Measurements from ENCODE around the gene CFAP74. TPM values are rescaled to one million over a fixed set of nuclear protein-coding genes. Genes with fewer than 3 reads are reported as not detected.

Gene CFAP74
- total and polyA plus RNA-seq, 9 of the 15 experiments (the other 6 are each of a cell fraction or from before 2014, with no cell fraction given): 0.03 to 0.15 (median 0.05) TPM; not detected in 6

Other genes starting within 250 kb of the CFAP74 start
Only the 7 nearest of the 8 such genes appear.
- gene GNB1, start 112.7 kb downstream of the CFAP74 start, total RNA-seq (2014; rRNA removed): 46.9 and 60.9 TPM in 2 replicates
- 113 and 114 TPM in 2 replicates for gene GNB1, start 112.7 kb downstream of the CFAP74 start, total RNA-seq (2014; rRNA removed; fragmentation: Illumina TruSeq; extraction: Trizol)
- 106 and 111 TPM in 2 replicates for gene GNB1, start 112.7 kb downstream of the CFAP74 start, total RNA-seq (2015; rRNA removed; fragmentation: Illumina TruSeq; extraction: Trizol)
- gene GNB1, start 112.7 kb downstream of the CFAP74 start, total RNA-seq (2021): 289 and 309 TPM in 2 replicates
- gene GNB1, start 112.7 kb downstream of the CFAP74 start, polyA plus RNA-seq (2011; rRNA removed): 240 and 308 TPM in 2 replicates
- 293 and 388 TPM in 2 replicates for gene GNB1, start 112.7 kb downstream of the CFAP74 start, polyA plus RNA-seq (2014; fragmentation: Illumina TruSeq; extraction: Trizol)
- 10 to 100 TPM; 34.3 to 45.1 TPM for gene GNB1, start 112.7 kb downstream of the CFAP74 start, polyA plus RNA-seq (2014; fragmentation: Nextera tagmentation; extraction: Ambion mirVana)
- 147 and 159 TPM in 2 replicates for gene GNB1, start 112.7 kb downstream of the CFAP74 start, polyA plus RNA-seq (2014; rRNA removed)
- gene CALML6, start 88.5 kb downstream of the CFAP74 start, total RNA-seq (2014; rRNA removed): not detected in 2 replicates
- gene CALML6, start 88.5 kb downstream of the CFAP74 start, total RNA-seq (2014; rRNA removed; fragmentation: Illumina TruSeq; extraction: Trizol): not detected in 2 replicates
- not detected in 2 replicates for gene CALML6, start 88.5 kb downstream of the CFAP74 start, total RNA-seq (2015; rRNA removed; fragmentation: Illumina TruSeq; extraction: Trizol)
- gene CALML6, start 88.5 kb downstream of the CFAP74 start, total RNA-seq (2021): not detected in 2 replicates
- 0.14 TPM in 1 of 2 replicates, not detected in the other for gene CALML6, start 88.5 kb downstream of the CFAP74 start, polyA plus RNA-seq (2011; rRNA removed)
- not detected in 2 replicates for gene CALML6, start 88.5 kb downstream of the CFAP74 start, polyA plus RNA-seq (2014; fragmentation: Illumina TruSeq; extraction: Trizol)
- not detected for gene CALML6, start 88.5 kb downstream of the CFAP74 start, polyA plus RNA-seq (2014; fragmentation: Nextera tagmentation; extraction: Ambion mirVana)
- gene CALML6, start 88.5 kb downstream of the CFAP74 start, polyA plus RNA-seq (2014; rRNA removed): 0.16 TPM in 1 of 2 replicates, not detected in the other
- gene TMEM52, start 84.5 kb downstream of the CFAP74 start, total RNA-seq (2014; rRNA removed): 19.2 and 24.9 TPM in 2 replicates
- 1.9 and 4.3 TPM in 2 replicates for gene TMEM52, start 84.5 kb downstream of the CFAP74 start, total RNA-seq (2014; rRNA removed; fragmentation: Illumina TruSeq; extraction: Trizol)
- gene TMEM52, start 84.5 kb downstream of the CFAP74 start, total RNA-seq (2015; rRNA removed; fragmentation: Illumina TruSeq; extraction: Trizol): 6.8 and 7.9 TPM in 2 replicates
- gene TMEM52, start 84.5 kb downstream of the CFAP74 start, total RNA-seq (2021): 21.5 and 22.5 TPM in 2 replicates
- gene TMEM52, start 84.5 kb downstream of the CFAP74 start, polyA plus RNA-seq (2011; rRNA removed): 6.8 and 10.6 TPM in 2 replicates
- gene TMEM52, start 84.5 kb downstream of the CFAP74 start, polyA plus RNA-seq (2014; fragmentation: Illumina TruSeq; extraction: Trizol): 14.1 and 18.1 TPM in 2 replicates
- gene TMEM52, start 84.5 kb downstream of the CFAP74 start, polyA plus RNA-seq (2014; fragmentation: Nextera tagmentation; extraction: Ambion mirVana): 1 to 10 TPM in 1 of 2 experiments, under 1 TPM in 1; 0.37 to 1.4 TPM
- 15.3 and 17.2 TPM in 2 replicates for gene TMEM52, start 84.5 kb downstream of the CFAP74 start, polyA plus RNA-seq (2014; rRNA removed)
- gene GABRD, start 15.6 kb upstream of the CFAP74 start, total RNA-seq (2014; rRNA removed): not detected in 2 replicates
- 0.07 TPM in 1 of 2 replicates, not detected in the other for gene GABRD, start 15.6 kb upstream of the CFAP74 start, total RNA-seq (2014; rRNA removed; fragmentation: Illumina TruSeq; extraction: Trizol)
- gene GABRD, start 15.6 kb upstream of the CFAP74 start, total RNA-seq (2015; rRNA removed; fragmentation: Illumina TruSeq; extraction: Trizol): not detected in 2 replicates
- not detected in 2 replicates for gene GABRD, start 15.6 kb upstream of the CFAP74 start, total RNA-seq (2021)
- not detected in 2 replicates for gene GABRD, start 15.6 kb upstream of the CFAP74 start, polyA plus RNA-seq (2011; rRNA removed)
- gene GABRD, start 15.6 kb upstream of the CFAP74 start, polyA plus RNA-seq (2014; fragmentation: Illumina TruSeq; extraction: Trizol): not detected in 2 replicates
- not detected for gene GABRD, start 15.6 kb upstream of the CFAP74 start, polyA plus RNA-seq (2014; fragmentation: Nextera tagmentation; extraction: Ambion mirVana)
- gene GABRD, start 15.6 kb upstream of the CFAP74 start, polyA plus RNA-seq (2014; rRNA removed): not detected in 2 replicates
- 1.6 and 2.3 TPM in 2 replicates for gene PRKCZ, start 46.6 kb upstream of the CFAP74 start, total RNA-seq (2014; rRNA removed)
- gene PRKCZ, start 46.6 kb upstream of the CFAP74 start, total RNA-seq (2014; rRNA removed; fragmentation: Illumina TruSeq; extraction: Trizol): 0.45 and 0.84 TPM in 2 replicates
- 0.69 and 0.83 TPM in 2 replicates for gene PRKCZ, start 46.6 kb upstream of the CFAP74 start, total RNA-seq (2015; rRNA removed; fragmentation: Illumina TruSeq; extraction: Trizol)
- 3.1 and 3.5 TPM in 2 replicates for gene PRKCZ, start 46.6 kb upstream of the CFAP74 start, total RNA-seq (2021)
- 1.7 and 1.9 TPM in 2 replicates for gene PRKCZ, start 46.6 kb upstream of the CFAP74 start, polyA plus RNA-seq (2011; rRNA removed)
- 1.3 TPM in 2 replicates for gene PRKCZ, start 46.6 kb upstream of the CFAP74 start, polyA plus RNA-seq (2014; fragmentation: Illumina TruSeq; extraction: Trizol)
- under 1 TPM; 0.07 to 0.25 TPM for gene PRKCZ, start 46.6 kb upstream of the CFAP74 start, polyA plus RNA-seq (2014; fragmentation: Nextera tagmentation; extraction: Ambion mirVana)
- gene PRKCZ, start 46.6 kb upstream of the CFAP74 start, polyA plus RNA-seq (2014; rRNA removed): 2.3 and 2.9 TPM in 2 replicates
- gene FAAP20, start 191.0 kb upstream of the CFAP74 start, total RNA-seq (2014; rRNA removed): 74.4 and 79.5 TPM in 2 replicates
- 4.5 and 5.2 TPM in 2 replicates for gene FAAP20, start 191.0 kb upstream of the CFAP74 start, total RNA-seq (2014; rRNA removed; fragmentation: Illumina TruSeq; extraction: Trizol)
- gene FAAP20, start 191.0 kb upstream of the CFAP74 start, total RNA-seq (2015; rRNA removed; fragmentation: Illumina TruSeq; extraction: Trizol): 13.7 and 15.9 TPM in 2 replicates
- gene FAAP20, start 191.0 kb upstream of the CFAP74 start, total RNA-seq (2021): 142 TPM in 2 replicates
- 9.9 and 13.5 TPM in 2 replicates for gene FAAP20, start 191.0 kb upstream of the CFAP74 start, polyA plus RNA-seq (2011; rRNA removed)
- 8.4 and 22.6 TPM in 2 replicates for gene FAAP20, start 191.0 kb upstream of the CFAP74 start, polyA plus RNA-seq (2014; fragmentation: Illumina TruSeq; extraction: Trizol)
- gene FAAP20, start 191.0 kb upstream of the CFAP74 start, polyA plus RNA-seq (2014; fragmentation: Nextera tagmentation; extraction: Ambion mirVana): 1 to 10 TPM in 1 of 2 experiments, under 1 TPM in 1; 0.58 to 1.0 TPM
- 143 and 153 TPM in 2 replicates for gene FAAP20, start 191.0 kb upstream of the CFAP74 start, polyA plus RNA-seq (2014; rRNA removed)
- gene SKI, start 224.5 kb upstream of the CFAP74 start, total RNA-seq (2014; rRNA removed): 10.8 and 16.6 TPM in 2 replicates
- 2.8 and 3.2 TPM in 2 replicates for gene SKI, start 224.5 kb upstream of the CFAP74 start, total RNA-seq (2014; rRNA removed; fragmentation: Illumina TruSeq; extraction: Trizol)
- 4.6 and 5.6 TPM in 2 replicates for gene SKI, start 224.5 kb upstream of the CFAP74 start, total RNA-seq (2015; rRNA removed; fragmentation: Illumina TruSeq; extraction: Trizol)
- 55.4 and 60.5 TPM in 2 replicates for gene SKI, start 224.5 kb upstream of the CFAP74 start, total RNA-seq (2021)
- gene SKI, start 224.5 kb upstream of the CFAP74 start, polyA plus RNA-seq (2011; rRNA removed): 3.1 and 4.6 TPM in 2 replicates
- gene SKI, start 224.5 kb upstream of the CFAP74 start, polyA plus RNA-seq (2014; fragmentation: Illumina TruSeq; extraction: Trizol): 15.8 and 21.4 TPM in 2 replicates
- under 1 TPM; 0.10 to 0.39 TPM for gene SKI, start 224.5 kb upstream of the CFAP74 start, polyA plus RNA-seq (2014; fragmentation: Nextera tagmentation; extraction: Ambion mirVana)
- 16.4 and 17.0 TPM in 2 replicates for gene SKI, start 224.5 kb upstream of the CFAP74 start, polyA plus RNA-seq (2014; rRNA removed)